Uterus (tissue), 2 donors: ENCODE data around the gene IL1RAP.

Source experiments
- CTCF ChIP-seq, 4 experiments: fragments of 200-600 bp in 2 of 4; fragments of 450-650 bp in 2 of 4; sonication (generic) in 2 of 4; IDR thresholded peaks; one replicate each; pipeline ENCODE4 v1.5.1; 2016 to 2019; ENCODE audit warnings: antibody characterized with exemption in 4 of 4, mild to moderate bottlenecking in 2 of 4, moderate library complexity in 1 of 4
- POLR2A ChIP-seq, 2 donors: fragments of 450-650 bp; IDR thresholded peaks; one replicate each; pipeline ENCODE4 v1.6.1; 2016; ENCODE audit warnings: antibody characterized with exemption in 2 of 2, mild to moderate bottlenecking in 1 of 2, moderate library complexity in 1 of 2

- TF ChIP-seq CTCF (IDR thresholded peaks at IDR 0.05) (no peak), POLR2A (IDR thresholded peaks at IDR 0.05) (no peak)
Observed at GRCh38 chr3:190557296-190557695, 43.4 kb downstream of the IL1RAP start.
